ENCODE results near the gene ZNF549. TPM values are rescaled to one million over a fixed set of nuclear protein-coding genes. Genes with fewer than 3 reads are reported as not detected.

The ZNF549 gene
- 1.3 to 2.2 TPM (median 1.7 TPM) in 5 replicates for total RNA-seq (2022; extraction: Qiagen RNA extraction)

GRCh38 chr19:57527136-57527881 lies at the start of gene ZNF549:
TSS of gene ZNF549 (plus strand) at chr19:57527356. CDS start at chr19:57527574, 218 bp downstream.

GRCh38 chr19:57487477-57488298 lies 39.5 kb upstream of the ZNF549 start, which contains the start of gene ZNF419:
TSS of gene ZNF419 (plus strand) at chr19:57487750. CDS start at chr19:57487951, 201 bp downstream.

GRCh38 chr19:57499680-57500395 lies 27.3 kb upstream of the ZNF549 start, which contains the start of gene ZNF773:
TSS of gene ZNF773 (plus strand) at chr19:57499938. CDS start at chr19:57500081, 143 bp downstream.

DNA sequence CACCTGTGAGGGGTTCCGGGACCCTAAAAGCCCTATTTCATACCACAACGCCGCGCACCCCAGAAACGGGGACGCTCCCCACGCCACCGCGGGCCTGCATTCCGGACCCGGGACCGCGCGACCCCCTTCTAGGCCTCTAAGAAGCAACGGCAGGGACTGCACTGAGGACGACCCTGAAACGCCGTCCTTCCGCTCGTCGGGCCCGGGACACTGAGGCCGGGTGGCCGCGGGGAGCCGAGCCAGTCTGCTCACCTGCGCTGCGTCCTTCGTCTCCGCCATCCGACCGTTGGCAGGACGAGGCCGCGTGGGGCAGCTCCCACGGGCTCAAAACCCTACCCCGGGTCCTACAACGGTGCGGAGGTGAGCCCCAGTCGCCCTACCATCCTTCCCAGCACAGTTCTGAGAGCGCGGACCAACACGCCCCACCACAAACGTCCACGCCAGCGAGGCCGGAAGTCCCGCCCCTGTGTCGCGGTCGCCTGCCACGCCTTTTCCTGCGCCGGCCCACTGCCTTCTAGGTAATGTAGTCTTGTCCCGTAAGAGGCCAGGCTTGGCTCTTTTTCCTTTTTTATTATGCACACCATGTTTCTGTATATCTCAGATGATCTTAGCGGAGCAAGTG lies 32.4 kb downstream of the ZNF549 start, which contains the start of gene ZNF550:
ZNF550 (minus strand) TSS at position 460 of the 622 bp plus-strand sequence; CDS start at position 279, 181 bp downstream.

DNA sequence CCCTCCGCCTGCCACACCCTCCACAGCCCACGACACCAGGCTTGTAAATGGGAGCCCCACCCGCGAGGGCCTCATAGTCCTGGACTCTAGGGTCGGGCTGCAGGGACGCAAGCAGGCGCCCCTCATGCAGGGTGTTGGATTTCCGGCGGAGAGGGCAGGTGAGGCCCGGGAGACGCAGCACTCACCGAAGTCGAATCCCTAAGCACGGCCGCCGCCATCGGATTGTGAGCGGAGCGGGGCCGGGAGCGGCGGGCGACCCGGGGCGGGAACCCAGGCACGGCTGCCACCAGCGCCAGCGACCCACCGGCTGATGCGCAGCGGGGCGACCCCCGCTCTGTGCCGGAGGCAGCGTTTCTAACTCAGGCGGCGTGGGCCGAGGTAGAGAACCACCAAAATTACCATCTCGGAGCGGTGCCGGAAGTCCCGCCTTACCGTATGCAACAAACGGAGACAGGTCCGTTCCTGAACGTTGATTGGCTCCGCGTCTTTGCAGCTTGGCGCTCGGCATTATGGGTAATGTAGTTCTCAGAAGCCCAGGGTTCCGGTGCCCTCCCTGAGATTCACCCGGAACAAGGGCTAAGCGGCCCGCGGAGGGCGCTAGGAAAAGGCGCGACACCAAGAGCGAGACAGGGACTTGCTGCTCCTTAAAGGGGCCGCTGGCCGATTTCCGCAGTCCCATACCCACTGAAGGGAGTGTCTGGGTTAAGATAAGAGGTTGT lies 51.5 kb downstream of the ZNF549 start, which contains the start of gene ZNF416:
ZNF416 (minus strand) TSS at position 425 of the 719 bp plus-strand sequence; CDS start at position 218, 207 bp downstream.

GRCh38 chr19:57583521-57584416 lies 56.6 kb downstream of the ZNF549 start, which contains the start of gene ZIK1:
TSS of gene ZIK1 (plus strand) at chr19:57584145. CDS start at chr19:57584357, 212 bp downstream.

DNA sequence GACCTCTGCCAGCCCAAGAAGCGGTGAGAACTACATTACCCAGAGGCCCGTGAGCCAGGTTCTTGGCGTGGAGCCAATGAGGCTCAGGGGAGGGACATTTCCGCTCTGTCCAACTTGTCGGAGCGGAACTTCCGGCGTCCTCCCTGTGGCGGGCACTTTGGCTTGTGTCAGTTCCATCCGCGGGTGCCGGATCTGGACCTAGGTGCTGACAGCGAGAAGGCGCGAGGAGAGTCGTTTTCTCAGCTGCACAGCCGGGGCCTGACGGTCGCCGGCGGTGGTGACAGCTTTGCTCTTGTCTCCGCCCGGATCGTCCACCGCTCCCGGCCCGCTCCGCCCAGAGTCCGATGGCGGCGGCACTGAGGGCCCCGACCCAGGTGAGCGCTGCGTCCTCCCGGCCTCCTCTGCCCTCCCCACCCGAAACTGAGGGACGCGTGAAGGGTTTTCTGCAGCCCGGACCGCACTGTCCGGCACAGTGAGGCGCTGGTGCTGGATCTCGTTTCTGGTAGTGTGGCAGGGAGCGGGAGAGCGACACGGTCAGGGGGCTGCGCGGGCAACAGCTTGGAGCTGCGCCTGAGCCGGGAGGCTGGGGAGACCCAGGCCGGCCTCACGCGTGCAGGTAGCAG lies 72.7 kb downstream of the ZNF549 start, which contains the start of gene ZNF530:
ZNF530 (plus strand) TSS at position 125 of the 623 bp plus-strand sequence. CDS start 4,461 bp downstream, outside the sequence.

Other genes with a start within 250 kb of the ZNF549 start
- 0.76 to 1.3 TPM (median 1.1 TPM) in 5 replicates for gene ZNF460, start 246.9 kb upstream of the ZNF549 start, total RNA-seq (2022; extraction: Qiagen RNA extraction)
- gene ZNF543, start 206.9 kb upstream of the ZNF549 start, total RNA-seq (2022; extraction: Qiagen RNA extraction): 0.99 to 2.0 TPM (median 1.4 TPM) in 5 replicates
- 2.0 to 2.9 TPM (median 2.2 TPM) in 5 replicates for gene ZNF304, start 176.1 kb upstream of the ZNF549 start, total RNA-seq (2022; extraction: Qiagen RNA extraction)
- 11.8 to 16.4 TPM (median 15.0 TPM) in 5 replicates for gene TRAPPC2B, start 163.8 kb upstream of the ZNF549 start, total RNA-seq (2022; extraction: Qiagen RNA extraction)
- gene ZNF547, start 163.8 kb upstream of the ZNF549 start, total RNA-seq (2022; extraction: Qiagen RNA extraction): 1.0 to 2.5 TPM (median 1.4 TPM) in 5 replicates
- 3.2 to 5.6 TPM (median 4.0 TPM) in 5 replicates for gene ZNF548, start 137.5 kb upstream of the ZNF549 start, total RNA-seq (2022; extraction: Qiagen RNA extraction)
- gene ZNF17, start 116.2 kb upstream of the ZNF549 start, total RNA-seq (2022; extraction: Qiagen RNA extraction): 4.2 to 7.7 TPM (median 5.6 TPM) in 5 replicates
- gene ZNF749, start 92.0 kb upstream of the ZNF549 start, total RNA-seq (2022; extraction: Qiagen RNA extraction): 12.6 to 16.4 TPM (median 15.3 TPM) in 5 replicates
- 0.05 to 0.08 TPM (median 0.06 TPM) in 4 of 5 replicates, not detected in the other for gene VN1R1, start 70.2 kb upstream of the ZNF549 start, total RNA-seq (2022; extraction: Qiagen RNA extraction)
- gene ZNF772, start 49.8 kb upstream of the ZNF549 start, total RNA-seq (2022; extraction: Qiagen RNA extraction): 1.0 to 2.9 TPM (median 1.4 TPM) in 5 replicates
- gene ZNF419, start 39.6 kb upstream of the ZNF549 start, total RNA-seq (2022; extraction: Qiagen RNA extraction): 6.1 to 7.8 TPM (median 6.5 TPM) in 5 replicates
- gene ZNF773, start 27.4 kb upstream of the ZNF549 start, total RNA-seq (2022; extraction: Qiagen RNA extraction): 4.4 to 7.4 TPM (median 4.7 TPM) in 5 replicates
- gene ZNF550, start 32.5 kb downstream of the ZNF549 start, total RNA-seq (2022; extraction: Qiagen RNA extraction): 2.1 to 4.0 TPM (median 3.6 TPM) in 5 replicates
- gene ZNF416, start 51.6 kb downstream of the ZNF549 start, total RNA-seq (2022; extraction: Qiagen RNA extraction): 3.6 to 4.9 TPM (median 4.5 TPM) in 5 replicates
- gene ZIK1, start 56.8 kb downstream of the ZNF549 start, total RNA-seq (2022; extraction: Qiagen RNA extraction): 0.03 TPM in 1 of 5 replicates, not detected in the others
- 4.6 to 5.8 TPM (median 4.7 TPM) in 5 replicates for gene ZNF530, start 72.5 kb downstream of the ZNF549 start, total RNA-seq (2022; extraction: Qiagen RNA extraction)
- gene ZNF134, start 86.9 kb downstream of the ZNF549 start, total RNA-seq (2022; extraction: Qiagen RNA extraction): 6.8 to 9.3 TPM (median 8.4 TPM) in 5 replicates
- gene ZNF211, start 105.8 kb downstream of the ZNF549 start, total RNA-seq (2022; extraction: Qiagen RNA extraction): 5.0 to 7.6 TPM (median 5.9 TPM) in 5 replicates
- gene ZSCAN4, start 141.6 kb downstream of the ZNF549 start, total RNA-seq (2022; extraction: Qiagen RNA extraction): not detected in 5 replicates
- 4.3 to 6.1 TPM (median 5.5 TPM) in 5 replicates for gene ZNF551, start 154.6 kb downstream of the ZNF549 start, total RNA-seq (2022; extraction: Qiagen RNA extraction)
- not detected in 5 replicates for gene ZNF154, start 181.8 kb downstream of the ZNF549 start, total RNA-seq (2022; extraction: Qiagen RNA extraction)
- 0.84 to 1.2 TPM (median 0.98 TPM) in 5 replicates for gene ZNF671, start 200.3 kb downstream of the ZNF549 start, total RNA-seq (2022; extraction: Qiagen RNA extraction)
- gene ZNF776, start 219.5 kb downstream of the ZNF549 start, total RNA-seq (2022; extraction: Qiagen RNA extraction): 4.3 to 6.3 TPM (median 5.8 TPM) in 5 replicates
- 5.8 to 8.1 TPM (median 6.8 TPM) in 5 replicates for gene ZNF586, start 242.3 kb downstream of the ZNF549 start, total RNA-seq (2022; extraction: Qiagen RNA extraction)